Stomach smooth muscle (tissue), 2 donors: Measurements from ENCODE around the gene PCDHB14.
"Not testable (repeated sequence)": the region's sequence is repeated elsewhere in the genome, so short reads cannot be mapped to it uniquely, and the experiment has no call there.

ENCODE experiments used
- H3K27ac ChIP-seq: one replicate; pipeline ENCODE4 v1.7.0; 2013; ENCODE audit warnings: mild to moderate bottlenecking, low read length, inconsistent platforms
- H3K27me3 ChIP-seq, 2 donors: one replicate each; pipeline ENCODE4 v1.7.0; 2013; ENCODE audit warnings: low read length in 2 of 2; ENCODE audit not compliant: insufficient read depth in 2 of 2, control insufficient read depth in 1 of 2
- H3K36me3 ChIP-seq, 2 donors: one replicate each; pipeline ENCODE4 v1.7.0; 2013; ENCODE audit warnings: low read length in 2 of 2; ENCODE audit not compliant: control insufficient read depth in 2 of 2, insufficient read depth in 2 of 2
- H3K4me1 ChIP-seq: one replicate; pipeline ENCODE4 v1.7.0; 2013; ENCODE audit warnings: low read length; ENCODE audit not compliant: control insufficient read depth, insufficient read depth
- H3K4me3 ChIP-seq, 2 donors: one replicate each; pipeline ENCODE4 v1.7.0; 2013; ENCODE audit warnings: low read length in 2 of 2
- H3K9ac ChIP-seq, 2 donors: one replicate each; pipeline ENCODE4 v1.7.0; 2013; ENCODE audit warnings: low read length in 2 of 2, mild to moderate bottlenecking in 1 of 2
- H3K9me3 ChIP-seq, 2 donors: one replicate each; pipeline ENCODE4 v1.7.0; 2013; ENCODE audit warnings: low read length in 2 of 2; ENCODE audit not compliant: control insufficient read depth in 2 of 2
- donor health status: healthy.
- donor health status: Pancreatic carcinoma.

PCDHB14 gene

DNA sequence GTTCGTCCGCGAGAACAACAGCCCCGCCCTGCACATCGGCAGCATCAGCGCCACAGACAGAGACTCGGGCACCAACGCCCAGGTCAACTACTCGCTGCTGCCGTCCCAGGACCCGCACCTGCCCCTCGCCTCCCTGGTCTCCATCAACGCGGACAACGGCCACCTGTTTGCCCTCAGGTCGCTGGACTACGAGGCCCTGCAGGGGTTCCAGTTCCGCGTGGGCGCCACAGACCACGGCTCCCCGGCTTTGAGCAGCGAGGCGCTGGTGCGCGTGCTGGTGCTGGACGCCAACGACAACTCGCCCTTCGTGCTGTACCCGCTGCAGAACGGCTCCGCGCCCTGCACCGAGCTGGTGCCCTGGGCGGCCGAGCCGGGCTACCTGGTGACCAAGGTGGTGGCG, 12.9 kb upstream of the PCDHB14 start:
- not testable (repeated sequence) for H3K4me1 ChIP-seq, H3K27ac ChIP-seq, H3K27me3 ChIP-seq, H3K36me3 ChIP-seq, H3K4me3 ChIP-seq, H3K9ac ChIP-seq
- H3K9me3 ChIP-seq, result peaks cover 12 to 21% of the 10 kb centered on the region in 2 donors

DNA sequence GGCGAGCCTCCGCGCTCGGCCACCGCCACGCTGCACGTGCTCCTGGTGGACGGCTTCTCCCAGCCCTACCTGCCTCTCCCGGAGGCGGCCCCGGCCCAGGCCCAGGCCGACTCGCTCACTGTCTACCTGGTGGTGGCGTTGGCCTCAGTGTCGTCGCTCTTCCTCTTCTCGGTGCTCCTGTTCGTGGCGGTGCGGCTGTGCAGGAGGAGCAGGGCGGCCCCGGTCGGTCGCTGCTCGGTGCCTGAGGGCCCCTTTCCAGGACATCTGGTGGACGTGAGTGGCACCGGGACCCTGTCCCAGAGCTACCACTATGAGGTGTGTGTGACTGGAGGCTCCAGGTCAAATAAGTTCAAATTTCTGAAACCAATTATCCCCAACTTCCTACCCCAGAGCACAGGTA, 12.3 kb upstream of the PCDHB14 start:
- not testable (repeated sequence) for H3K9ac ChIP-seq, H3K4me3 ChIP-seq, H3K36me3 ChIP-seq, H3K27ac ChIP-seq, H3K27me3 ChIP-seq, H3K4me1 ChIP-seq
- H3K9me3 ChIP-seq, result peaks cover 12 to 21% of the 10 kb centered on the region in 2 donors

DNA sequence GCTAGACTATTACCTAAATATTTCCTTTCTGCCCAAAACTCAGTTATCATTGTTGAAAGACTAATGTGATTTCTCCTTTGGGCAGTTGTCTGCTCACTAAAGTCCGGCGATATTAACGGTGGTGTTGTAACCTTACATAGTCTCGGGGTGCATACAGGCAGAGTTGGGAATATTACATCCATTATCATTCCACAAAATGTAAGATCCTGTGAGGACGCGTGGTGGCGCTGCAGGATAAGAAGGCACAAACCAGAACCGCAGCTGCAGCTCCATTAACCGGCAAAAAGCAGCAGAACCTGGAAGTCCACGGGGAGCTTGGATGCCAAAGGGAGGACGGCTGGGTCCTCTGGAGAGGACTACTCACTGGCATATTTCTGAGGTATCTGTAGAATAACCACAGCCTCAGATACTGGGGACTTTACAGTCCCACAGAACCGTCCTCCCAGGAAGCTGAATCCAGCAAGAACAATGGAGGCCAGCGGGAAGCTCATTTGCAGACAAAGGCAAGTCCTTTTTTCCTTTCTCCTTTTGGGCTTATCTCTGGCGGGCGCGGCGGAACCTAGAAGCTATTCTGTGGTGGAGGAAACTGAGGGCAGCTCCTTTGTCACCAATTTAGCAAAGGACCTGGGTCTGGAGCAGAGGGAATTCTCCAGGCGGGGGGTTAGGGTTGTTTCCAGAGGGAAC, 9.3 kb upstream of the PCDHB14 start, which contains the start of gene PCDHB13:
PCDHB13 (plus strand) TSS at position 264 of the 684 bp plus-strand sequence; CDS start at position 469, 205 bp downstream.
- H3K4me3 ChIP-seq, result peak within 1 kb of the TSS in 1 of 2 donors; percentile 45
- not testable (repeated sequence) for H3K27me3 ChIP-seq, H3K36me3 ChIP-seq, H3K27ac ChIP-seq, H3K4me1 ChIP-seq, H3K9ac ChIP-seq
- peaks cover 18 to 20% of the 10 kb centered on the region in 2 donors for H3K9me3 ChIP-seq

DNA sequence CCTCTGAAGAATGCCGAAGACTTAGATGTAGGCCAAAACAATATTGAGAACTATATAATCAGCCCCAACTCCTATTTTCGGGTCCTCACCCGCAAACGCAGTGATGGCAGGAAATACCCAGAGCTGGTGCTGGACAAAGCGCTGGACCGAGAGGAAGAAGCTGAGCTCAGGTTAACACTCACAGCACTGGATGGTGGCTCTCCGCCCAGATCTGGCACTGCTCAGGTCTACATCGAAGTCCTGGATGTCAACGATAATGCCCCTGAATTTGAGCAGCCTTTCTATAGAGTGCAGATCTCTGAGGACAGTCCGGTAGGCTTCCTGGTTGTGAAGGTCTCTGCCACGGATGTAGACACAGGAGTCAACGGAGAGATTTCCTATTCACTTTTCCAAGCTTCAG, 8.6 kb upstream of the PCDHB14 start:
- H3K27ac ChIP-seq, H3K9ac ChIP-seq, H3K4me1 ChIP-seq, H3K27me3 ChIP-seq, H3K36me3 ChIP-seq: not testable (repeated sequence)
- Histone ChIP-seq H3K4me3 (peak overlapping the region in 1 of 2 donors; percentile 45), H3K9me3 (peaks cover 16 to 17% of the 10 kb centered on the region in 2 donors)

DNA sequence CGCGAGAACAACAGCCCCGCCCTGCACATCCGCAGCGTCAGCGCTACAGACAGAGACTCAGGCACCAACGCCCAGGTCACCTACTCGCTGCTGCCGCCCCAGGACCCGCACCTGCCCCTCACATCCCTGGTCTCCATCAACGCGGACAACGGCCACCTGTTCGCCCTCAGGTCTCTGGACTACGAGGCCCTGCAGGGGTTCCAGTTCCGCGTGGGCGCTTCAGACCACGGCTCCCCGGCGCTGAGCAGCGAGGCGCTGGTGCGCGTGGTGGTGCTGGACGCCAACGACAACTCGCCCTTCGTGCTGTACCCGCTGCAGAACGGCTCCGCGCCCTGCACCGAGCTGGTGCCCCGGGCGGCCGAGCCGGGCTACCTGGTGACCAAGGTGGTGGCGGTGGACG, 7.6 kb upstream of the PCDHB14 start:
- H3K4me3 ChIP-seq, H3K9ac ChIP-seq, H3K4me1 ChIP-seq, H3K27me3 ChIP-seq, H3K36me3 ChIP-seq, H3K27ac ChIP-seq: not testable (repeated sequence)
- H3K9me3 ChIP-seq, result peaks cover 9 to 15% of the 10 kb centered on the region in 2 donors

DNA sequence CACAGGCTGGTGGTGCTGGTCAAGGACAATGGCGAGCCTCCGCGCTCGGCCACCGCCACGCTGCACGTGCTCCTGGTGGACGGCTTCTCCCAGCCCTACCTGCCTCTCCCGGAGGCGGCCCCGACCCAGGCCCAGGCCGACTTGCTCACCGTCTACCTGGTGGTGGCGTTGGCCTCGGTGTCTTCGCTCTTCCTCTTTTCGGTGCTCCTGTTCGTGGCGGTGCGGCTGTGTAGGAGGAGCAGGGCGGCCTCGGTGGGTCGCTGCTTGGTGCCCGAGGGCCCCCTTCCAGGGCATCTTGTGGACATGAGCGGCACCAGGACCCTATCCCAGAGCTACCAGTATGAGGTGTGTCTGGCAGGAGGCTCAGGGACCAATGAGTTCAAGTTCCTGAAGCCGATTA, 7.1 kb upstream of the PCDHB14 start:
- H3K4me1 ChIP-seq, H3K27me3 ChIP-seq, H3K36me3 ChIP-seq, H3K9ac ChIP-seq, H3K4me3 ChIP-seq, H3K27ac ChIP-seq: not testable (repeated sequence)
- H3K9me3 ChIP-seq, result peaks cover 15 to 18% of the 10 kb centered on the region in 2 donors

DNA sequence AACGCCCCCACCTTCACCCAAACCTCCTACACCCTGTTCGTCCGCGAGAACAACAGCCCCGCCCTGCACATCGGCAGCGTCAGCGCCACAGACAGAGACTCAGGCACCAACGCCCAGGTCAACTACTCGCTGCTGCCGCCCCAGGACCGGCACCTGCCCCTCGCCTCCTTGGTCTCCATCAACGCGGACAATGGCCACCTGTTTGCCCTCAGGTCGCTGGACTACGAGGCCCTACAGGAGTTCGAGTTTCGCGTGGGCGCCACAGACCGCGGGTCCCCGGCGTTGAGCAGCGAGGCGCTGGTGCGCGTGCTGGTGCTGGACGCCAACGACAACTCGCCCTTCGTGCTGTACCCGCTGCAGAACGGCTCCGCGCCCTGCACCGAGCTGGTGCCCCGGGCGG, 1.7 kb downstream of the PCDHB14 start:
- not testable (repeated sequence) for H3K36me3 ChIP-seq, H3K27ac ChIP-seq, H3K9ac ChIP-seq, H3K4me1 ChIP-seq, H3K4me3 ChIP-seq, H3K27me3 ChIP-seq
- H3K9me3 ChIP-seq, result peaks cover 20 to 43% of the 10 kb centered on the region in 2 donors

DNA sequence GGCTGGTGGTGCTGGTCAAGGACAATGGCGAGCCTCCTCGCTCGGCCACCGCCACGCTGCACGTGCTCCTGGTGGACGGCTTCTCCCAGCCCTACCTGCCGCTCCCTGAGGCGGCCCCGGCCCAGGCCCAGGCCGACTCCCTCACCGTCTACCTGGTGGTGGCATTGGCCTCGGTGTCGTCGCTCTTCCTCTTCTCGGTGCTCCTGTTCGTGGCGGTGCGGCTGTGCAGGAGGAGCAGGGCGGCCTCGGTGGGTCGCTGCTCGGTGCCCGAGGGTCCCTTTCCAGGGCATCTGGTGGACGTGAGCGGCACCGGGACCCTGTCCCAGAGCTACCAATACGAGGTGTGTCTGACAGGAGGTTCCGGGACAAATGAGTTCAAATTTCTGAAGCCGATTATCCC, 2.3 kb downstream of the PCDHB14 start:
- H3K4me3 ChIP-seq, H3K9ac ChIP-seq: not testable (repeated sequence)

DNA sequence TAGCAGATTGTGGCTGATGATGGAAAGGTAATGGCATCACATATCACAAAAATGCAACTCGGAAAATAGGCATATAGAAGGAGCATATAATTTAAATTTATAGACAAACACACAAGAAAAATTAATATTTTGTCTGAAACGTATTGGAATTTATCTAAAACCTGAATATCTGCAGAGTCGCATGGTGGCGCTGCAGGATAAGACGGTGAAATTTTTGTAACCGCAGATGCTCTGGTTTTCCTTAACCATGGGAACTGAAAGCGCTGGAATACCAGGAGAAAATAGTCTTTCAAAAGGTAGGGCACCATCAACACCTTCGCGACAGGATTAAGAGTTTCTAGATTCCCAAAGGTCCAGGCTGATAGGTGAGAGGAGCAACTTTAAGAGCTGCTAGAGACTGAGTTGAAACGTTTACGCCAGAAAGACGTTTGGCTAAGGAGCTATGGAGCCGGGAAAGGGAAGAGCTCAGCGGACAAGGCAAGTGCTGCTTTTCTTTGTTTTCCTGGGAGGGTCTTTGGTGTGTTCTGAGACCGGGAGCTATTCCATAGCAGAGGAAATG, 11.0 kb downstream of the PCDHB14 start:
- H3K27ac ChIP-seq, result no peak overlapping the region
- H3K4me3 ChIP-seq, result peak overlapping the region; percentile 50 to 54
- H3K9ac ChIP-seq, result peak overlapping the region in 1 of 2 donors; percentile 20
- H3K4me1 ChIP-seq, result no peaks in the 10 kb centered on the region
- H3K36me3 ChIP-seq, result no peaks in the 10 kb centered on the region
- no peaks in the 10 kb centered on the region for H3K27me3 ChIP-seq
- peaks cover 25 to 51% of the 10 kb centered on the region in 2 donors for H3K9me3 ChIP-seq

More for the DNA sequence above, 2.3 kb downstream of the PCDHB14 start:
- not testable (repeated sequence) for H3K27me3 ChIP-seq, H3K4me1 ChIP-seq, H3K27ac ChIP-seq, H3K36me3 ChIP-seq
- peaks cover 17 to 43% of the 10 kb centered on the region in 2 donors for H3K9me3 ChIP-seq

DNA sequence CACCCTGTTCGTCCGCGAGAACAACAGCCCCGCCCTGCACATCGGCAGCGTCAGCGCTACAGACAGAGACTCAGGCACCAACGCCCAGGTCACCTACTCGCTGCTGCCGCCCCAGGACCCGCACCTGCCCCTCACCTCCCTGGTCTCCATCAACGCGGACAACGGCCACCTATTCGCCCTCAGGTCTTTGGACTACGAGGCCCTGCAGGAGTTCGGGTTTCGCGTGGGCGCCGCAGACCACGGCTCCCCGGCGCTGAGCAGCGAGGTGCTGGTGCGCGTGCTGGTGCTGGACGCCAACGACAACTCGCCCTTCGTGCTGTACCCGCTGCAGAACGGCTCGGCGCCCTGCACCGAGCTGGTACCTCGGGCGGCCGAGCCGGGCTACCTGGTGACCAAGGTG, 12.8 kb downstream of the PCDHB14 start:
- H3K4me1 ChIP-seq, H3K36me3 ChIP-seq, H3K4me3 ChIP-seq, H3K27me3 ChIP-seq, H3K9ac ChIP-seq, H3K27ac ChIP-seq: not testable (repeated sequence)
- peaks cover 36 to 62% of the 10 kb centered on the region in 2 donors for H3K9me3 ChIP-seq
